Right renal cortex interstitium (tissue), 3 donors: Measurements from ENCODE around the gene TBCCD1. TPM values are rescaled to one million over a fixed set of nuclear protein-coding genes. Genes with fewer than 3 reads are reported as not detected.
"Not testable (repeated sequence)": the region's sequence is repeated elsewhere in the genome, so short reads cannot be mapped to it uniquely, and the experiment has no call there.

Experiments used
- DNase-seq, 3 donors: peaks; one replicate each; pipeline ENCODE4 v3.0.0-alpha.2; 2013; ENCODE audit warnings: low read depth in 3 of 3, low spot score in 2 of 3
- polyA plus RNA-seq, 3 donors: library from polyadenylated mRNA; unstranded; fragments of 120-200 nt; gene quantifications; one replicate each; pipeline ENCODE4 v1.2.1, GENCODE V29; 2013; ENCODE audit not compliant: insufficient read length in 3 of 3

Gene TBCCD1
- polyA plus RNA-seq, 3 donors, result 19.3 to 19.7 (median 19.5) TPM

GRCh38 chr3:186596568-186597287 is 29.6 kb upstream of the TBCCD1 start:
- no peak for DNase-seq

DNA sequence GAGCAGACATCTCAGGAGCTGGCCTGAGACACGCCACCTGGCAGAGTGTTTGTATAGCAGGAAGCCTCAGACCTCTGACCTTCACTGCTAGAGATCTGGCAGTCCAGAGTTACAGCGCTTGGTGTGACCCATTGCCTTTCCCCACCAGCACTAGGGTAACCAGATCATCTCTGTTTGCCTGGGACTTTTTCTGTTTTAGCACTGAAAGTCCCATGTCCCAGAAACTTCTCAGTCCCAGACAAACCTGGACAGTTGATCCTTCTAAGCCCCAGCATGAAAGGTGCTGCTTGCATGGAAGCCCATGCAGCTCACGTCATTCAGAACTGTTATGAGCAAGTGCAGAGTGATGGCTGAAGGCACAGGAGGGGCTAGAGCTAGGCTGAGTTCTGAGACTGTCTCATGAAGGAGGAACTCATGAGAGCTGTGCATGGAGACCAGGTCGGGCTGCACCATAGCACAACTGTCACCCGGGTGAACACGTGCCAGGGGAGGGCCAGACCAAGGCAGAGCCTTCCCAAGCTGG is 27.5 kb upstream of the TBCCD1 start:
- no peak for DNase-seq

DNA sequence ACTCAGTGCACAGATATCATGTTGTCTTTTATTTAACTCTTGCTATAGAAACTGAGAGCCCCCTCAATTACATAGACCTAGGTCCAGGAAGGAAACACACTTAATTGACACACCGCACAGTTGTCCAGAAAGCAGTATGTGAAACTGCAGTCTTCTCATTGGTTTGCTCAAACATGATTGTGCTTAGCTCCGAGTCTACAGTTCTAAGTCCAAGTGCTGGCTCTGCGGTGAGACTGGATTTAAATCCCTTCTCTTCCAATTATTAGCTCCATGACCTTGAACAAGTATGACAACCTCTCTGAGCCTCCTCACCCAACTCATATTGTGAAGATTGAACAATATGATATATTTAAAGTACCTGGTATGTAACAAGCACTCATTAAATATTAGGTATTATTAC is 26.7 kb upstream of the TBCCD1 start:
- DNase-seq, result no peak

DNA sequence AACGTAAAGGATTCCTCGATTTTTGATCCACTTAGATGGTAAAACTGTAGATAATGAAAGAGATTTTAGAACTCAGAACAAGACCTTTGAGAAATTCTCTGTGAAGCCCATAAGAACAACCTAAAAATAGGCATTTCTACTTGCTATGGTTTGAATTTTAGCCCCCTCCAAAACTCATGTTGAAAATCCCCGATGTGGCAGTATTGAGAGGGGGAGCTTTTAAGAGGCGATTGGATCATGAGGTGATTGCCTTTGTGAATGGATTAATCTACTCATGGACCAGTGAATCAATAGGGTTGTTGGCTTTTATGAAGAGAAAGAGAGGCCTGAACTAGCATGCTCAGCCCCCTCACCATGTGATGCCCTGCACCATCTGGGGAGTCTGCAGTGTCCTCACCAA is 25.5 kb upstream of the TBCCD1 start:
- no peak for DNase-seq

DNA sequence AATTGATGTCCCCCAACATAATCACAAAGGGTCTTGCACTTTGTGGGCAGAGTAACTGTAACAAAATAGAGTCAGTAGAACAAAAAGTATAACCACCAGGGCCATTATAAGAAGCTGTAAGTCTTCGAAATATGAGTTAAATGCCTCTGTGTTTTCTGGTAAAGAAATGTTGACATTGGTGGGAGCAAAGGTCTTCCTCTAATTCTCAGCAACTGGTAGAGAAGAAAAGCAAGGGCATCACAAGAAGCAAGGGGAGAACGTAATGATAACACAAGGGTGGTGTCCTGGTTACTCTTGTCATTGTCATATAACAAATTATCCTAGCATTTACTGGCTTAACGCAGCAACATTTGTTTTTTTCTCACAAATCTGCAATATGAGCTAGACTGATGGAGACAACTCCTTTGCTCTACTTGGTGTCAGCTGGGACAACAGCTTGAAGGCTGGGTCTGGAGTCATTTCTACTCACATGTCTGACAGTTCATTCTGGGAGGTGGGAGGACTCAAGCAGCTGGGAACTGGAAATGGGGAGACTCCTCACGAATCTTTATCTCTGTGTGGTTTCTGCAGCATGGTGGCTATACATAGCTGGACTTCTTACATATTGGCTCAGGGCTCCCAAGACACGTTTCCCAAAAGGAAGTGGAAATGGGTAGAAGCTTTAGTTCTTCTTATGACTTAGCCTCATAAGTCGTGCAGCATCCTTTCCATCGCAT is 23.6 kb upstream of the TBCCD1 start:
- no peak for DNase-seq

- no peak for DNase-seq
Observed at GRCh38 chr3:186589856-186590579, 22.9 kb upstream of the TBCCD1 start.

GRCh38 chr3:186589121-186589520 is 22.0 kb upstream of the TBCCD1 start:
- no peak for DNase-seq

DNA sequence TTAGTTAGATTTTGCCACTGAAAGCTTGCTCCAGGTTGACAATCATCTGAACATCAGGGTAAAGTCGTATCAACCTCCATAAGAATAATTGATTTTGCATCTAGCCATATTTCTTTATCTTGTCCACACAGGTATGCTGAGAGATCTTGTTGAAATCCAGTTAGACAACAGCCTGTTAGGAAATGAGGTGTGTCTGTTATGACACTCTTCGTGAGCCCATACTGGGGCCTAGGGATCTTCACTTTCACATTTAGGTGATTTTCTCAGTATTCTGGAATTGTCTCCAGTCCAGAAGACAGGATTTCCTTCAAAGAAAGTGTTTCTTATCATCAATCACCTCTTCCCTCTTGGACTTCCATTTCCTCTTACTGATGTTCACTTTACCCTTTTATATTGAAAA is 21.5 kb upstream of the TBCCD1 start:
- no peak for DNase-seq

- DNase-seq, result no peak
Observed at GRCh38 chr3:186587183-186587582, 20.0 kb upstream of the TBCCD1 start.

GRCh38 chr3:186586245-186586644 is 19.1 kb upstream of the TBCCD1 start:
- DNase-seq, result not testable (repeated sequence)

DNA sequence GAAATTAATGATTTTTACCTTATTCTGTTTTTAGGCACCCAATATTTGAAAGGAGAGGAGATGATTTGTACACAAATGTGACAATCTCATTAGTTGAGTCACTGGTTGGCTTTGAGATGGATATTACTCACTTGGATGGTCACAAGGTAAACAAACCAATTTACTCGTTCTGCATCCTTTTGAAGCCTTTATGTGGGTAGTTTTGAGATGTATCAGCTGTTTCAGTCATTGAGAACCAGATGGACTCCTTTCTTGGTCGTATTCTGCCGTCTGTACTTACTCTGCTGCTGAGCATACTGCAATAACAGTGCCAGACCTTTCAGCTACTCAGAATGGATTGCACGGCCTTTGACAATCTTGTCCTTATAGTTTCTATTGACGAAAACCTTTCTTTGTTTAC is 16.7 kb upstream of the TBCCD1 start:
- DNase-seq, result no peak

GRCh38 chr3:186582541-186582940 is 15.4 kb upstream of the TBCCD1 start:
- DNase-seq, result no peak

- DNase-seq, result no peak
Observed at GRCh38 chr3:186580785-186581184, 13.6 kb upstream of the TBCCD1 start.

DNA sequence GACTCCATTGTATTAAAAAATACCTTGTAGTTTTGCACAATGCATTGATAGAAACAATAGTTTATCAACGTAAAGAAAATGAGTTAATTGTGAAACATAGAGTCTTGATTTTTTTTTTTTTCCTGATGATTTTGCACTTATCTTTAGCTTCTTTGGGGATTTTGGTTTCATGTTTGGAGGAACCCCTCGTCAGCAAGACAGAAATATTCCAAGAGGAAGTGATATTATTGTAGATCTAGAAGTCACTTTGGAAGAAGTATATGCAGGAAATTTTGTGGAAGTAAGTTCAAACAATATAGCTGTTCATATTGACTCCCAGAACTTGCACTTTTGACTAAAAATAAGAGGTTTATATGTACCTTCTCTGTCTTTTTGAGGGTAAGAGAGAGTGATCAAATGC is 10.4 kb upstream of the TBCCD1 start:
- DNase-seq, result no peak

- DNase-seq, result no peak
Observed at GRCh38 chr3:186571644-186572013, 4.5 kb upstream of the TBCCD1 start.

DNA sequence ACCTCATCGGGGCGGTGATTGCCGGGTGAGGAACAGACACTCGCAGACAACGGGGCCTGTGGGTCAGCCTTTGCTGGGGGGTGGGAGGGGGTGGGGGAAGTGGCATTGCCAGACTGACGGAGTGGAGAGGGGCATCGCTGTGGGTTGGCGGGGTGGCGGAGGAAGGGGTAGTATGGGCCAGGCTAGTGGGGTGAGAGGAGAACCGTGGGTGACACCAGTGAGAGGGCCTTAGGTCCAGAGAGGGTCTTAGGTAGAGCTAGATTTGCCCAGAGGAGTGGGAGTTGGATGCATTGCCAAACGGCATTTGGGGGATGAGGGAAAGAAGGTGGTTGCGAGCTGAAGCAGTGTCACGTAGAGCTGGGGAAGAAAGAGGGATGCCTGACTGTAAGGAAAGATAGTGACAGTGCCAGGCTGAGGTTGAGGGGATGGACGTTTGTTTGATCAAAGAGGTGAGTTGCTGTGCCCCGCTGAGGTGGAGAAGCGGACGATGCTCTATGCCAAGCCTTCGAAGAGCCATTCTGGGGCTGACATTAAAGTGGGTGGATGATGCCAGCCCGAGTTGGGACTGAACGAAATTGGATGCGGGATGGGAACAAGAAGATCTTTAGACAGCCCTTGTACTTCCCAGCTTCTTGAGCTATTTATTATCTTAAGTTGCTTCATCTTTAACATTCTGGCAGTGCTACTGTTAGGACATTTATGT is 4.0 kb upstream of the TBCCD1 start:
- no peak for DNase-seq

- peak; percentile 95 to 99 (median 98) for DNase-seq
Observed at GRCh38 chr3:186570096-186570940, 3.2 kb upstream of the TBCCD1 start, which contains the start of gene DNAJB11. Gene DNAJB11 (plus strand): TSS chr3:186570720. CDS start chr3:186570898, 178 bp downstream.

- DNase-seq, result no peak
Observed at GRCh38 chr3:186569779-186570095, 2.6 kb upstream of the TBCCD1 start.

GRCh38 chr3:186569361-186569760 is 2.2 kb upstream of the TBCCD1 start:
- DNase-seq, result not testable (repeated sequence)

GRCh38 chr3:186566772-186567071 is 417 bp downstream of the TBCCD1 start:
- DNase-seq, result peak in 1 of 3 donors; percentile 5
